Epidermal melanocyte (primary cell): ENCODE results near the gene HOXB3.

ENCODE experiments used
- DNase-seq: peaks from one replicate; pipeline ENCODE4 v3.0.0; 2011; ENCODE audit warnings: low spot score; ENCODE audit not compliant: insufficient read length

Gene HOXB3

GRCh38 chr17:48612854-48613691 is 23.0 kb upstream of the HOXB3 start:
- DNase-seq, result no peak

GRCh38 chr17:48612456-48612853 is 22.4 kb upstream of the HOXB3 start:
- DNase-seq, result no peak

DNA sequence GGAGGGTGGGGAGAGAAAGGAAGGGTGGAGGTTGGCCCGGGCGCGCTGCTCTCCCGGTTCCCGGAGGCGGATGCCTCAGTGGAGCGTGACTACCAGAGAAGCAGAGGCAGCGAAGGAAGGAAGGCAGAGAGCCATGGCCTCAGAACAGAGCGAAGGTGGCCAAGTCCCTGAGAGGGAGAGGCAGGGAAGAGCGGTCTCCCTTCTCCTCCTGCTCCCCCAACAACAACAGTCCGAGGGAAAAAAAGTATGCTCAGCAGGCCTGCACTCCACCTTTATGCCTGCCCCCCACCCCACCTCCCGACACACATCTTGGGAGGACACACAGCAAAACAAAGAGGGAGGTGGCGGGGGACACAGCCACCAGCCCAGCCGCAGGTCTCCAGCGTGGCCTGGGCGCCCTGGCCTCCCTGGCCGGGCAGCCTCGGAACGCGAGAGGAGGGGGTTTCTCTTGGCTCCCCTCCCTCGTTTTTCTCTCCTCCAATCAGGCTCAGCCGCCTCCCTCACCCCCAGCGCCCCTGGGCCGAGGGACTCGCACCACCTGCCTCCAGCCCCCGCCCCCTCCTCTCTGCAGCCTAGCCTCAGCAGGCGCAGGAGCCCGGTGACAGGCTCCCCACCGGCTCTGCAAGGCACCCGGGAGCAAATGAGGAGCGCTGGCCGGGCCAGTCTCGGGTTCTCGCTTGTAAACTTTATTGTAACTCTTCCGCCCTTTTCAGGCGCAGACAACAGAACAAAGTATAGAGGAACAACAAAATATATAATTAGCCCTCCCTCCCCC is 21.8 kb upstream of the HOXB3 start:
- no peak for DNase-seq

- DNase-seq, result no peak
These were observed 21.2 kb upstream of the HOXB3 start for GRCh38 chr17:48611213-48611612.

DNA sequence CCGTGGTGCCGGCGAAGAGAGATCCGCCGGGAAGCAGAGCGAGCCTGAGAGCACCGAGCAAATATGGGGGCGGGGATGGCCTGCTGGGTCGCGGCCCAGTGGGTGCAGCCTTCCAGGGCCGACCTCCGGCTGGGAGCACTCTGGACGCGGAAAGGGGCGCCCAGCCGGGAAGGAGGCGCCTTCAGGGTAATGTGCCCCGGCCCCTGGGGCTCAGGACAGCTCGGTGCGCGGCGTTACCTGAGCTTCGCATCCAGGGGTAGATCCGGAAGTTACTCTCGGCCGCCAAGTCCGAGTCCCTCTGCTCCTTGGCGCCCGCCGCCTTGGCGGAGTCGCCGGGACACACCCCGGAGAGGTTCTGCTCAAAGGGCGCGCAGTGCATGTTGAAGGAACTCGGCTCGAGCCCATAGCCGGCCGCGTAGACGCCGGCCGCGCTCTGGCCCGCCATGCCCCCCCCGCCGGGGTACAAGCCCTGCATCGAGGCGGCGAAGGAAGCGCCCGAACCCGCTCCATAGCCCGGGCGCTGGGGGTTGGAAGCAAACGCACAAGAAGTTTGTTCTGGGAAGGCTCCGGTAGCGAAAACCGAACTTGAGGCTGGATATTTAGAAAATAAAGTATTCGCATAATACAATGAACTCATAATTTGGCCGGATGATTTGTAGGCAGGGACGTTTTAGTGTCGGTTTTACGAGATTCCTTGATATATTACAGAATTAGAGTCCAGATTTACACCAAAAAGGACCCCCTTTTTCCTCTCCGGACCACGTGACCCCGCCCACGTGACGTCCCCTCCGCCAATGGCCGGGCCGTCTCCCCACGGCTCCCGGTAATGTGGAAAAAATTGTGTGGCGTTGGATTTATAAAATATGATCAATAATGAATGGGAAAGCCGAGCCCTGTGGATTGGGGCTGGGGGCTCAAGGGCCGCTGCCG is 20.5 kb upstream of the HOXB3 start, which contains the start of gene HOXB7:
HOXB7 (minus strand) TSS at position 736 of the 930 bp plus-strand sequence; CDS start at position 637, 99 bp downstream.
- DNase-seq, result no peak

- no peak for DNase-seq
These were observed 19.8 kb upstream of the HOXB3 start for GRCh38 chr17:48609759-48610281.

GRCh38 chr17:48609033-48609432 is 19.0 kb upstream of the HOXB3 start:
- no peak for DNase-seq

GRCh38 chr17:48608494-48608834 is 18.4 kb upstream of the HOXB3 start:
- no peak for DNase-seq

DNA sequence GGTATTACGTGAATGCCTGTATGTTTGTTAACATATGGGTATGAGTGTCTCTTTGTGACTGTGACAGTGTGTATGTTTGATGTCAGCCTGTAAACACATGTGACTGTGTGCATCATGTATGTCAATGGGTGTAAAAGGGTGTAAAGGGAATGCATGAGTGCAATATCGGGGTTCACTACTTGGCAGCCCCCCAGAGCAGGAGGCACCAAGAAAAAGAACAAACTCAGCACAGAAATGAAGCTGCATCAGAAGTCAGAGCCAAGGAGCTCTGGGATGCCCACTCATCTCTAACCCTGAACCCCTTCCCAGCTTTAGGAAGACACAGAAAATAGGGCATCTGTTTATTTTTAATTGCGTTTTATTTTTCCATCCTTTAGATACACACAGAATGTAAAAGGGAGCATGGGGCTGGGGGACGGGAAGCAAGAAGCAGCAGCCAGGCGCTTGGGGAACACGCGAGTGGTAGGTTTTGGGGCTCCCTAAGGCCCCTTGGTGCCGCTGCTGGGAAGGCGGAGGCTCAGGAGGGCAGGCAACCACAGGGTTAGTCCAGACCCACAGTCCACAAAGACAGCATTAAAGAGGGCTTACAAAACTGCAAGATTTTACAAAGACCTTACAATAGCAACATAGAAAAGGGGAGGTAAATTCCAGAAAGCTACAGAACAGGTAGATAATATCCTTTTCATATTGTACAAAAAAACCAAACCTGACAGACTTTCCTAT is 17.0 kb upstream of the HOXB3 start:
- DNase-seq, result no peak

DNA sequence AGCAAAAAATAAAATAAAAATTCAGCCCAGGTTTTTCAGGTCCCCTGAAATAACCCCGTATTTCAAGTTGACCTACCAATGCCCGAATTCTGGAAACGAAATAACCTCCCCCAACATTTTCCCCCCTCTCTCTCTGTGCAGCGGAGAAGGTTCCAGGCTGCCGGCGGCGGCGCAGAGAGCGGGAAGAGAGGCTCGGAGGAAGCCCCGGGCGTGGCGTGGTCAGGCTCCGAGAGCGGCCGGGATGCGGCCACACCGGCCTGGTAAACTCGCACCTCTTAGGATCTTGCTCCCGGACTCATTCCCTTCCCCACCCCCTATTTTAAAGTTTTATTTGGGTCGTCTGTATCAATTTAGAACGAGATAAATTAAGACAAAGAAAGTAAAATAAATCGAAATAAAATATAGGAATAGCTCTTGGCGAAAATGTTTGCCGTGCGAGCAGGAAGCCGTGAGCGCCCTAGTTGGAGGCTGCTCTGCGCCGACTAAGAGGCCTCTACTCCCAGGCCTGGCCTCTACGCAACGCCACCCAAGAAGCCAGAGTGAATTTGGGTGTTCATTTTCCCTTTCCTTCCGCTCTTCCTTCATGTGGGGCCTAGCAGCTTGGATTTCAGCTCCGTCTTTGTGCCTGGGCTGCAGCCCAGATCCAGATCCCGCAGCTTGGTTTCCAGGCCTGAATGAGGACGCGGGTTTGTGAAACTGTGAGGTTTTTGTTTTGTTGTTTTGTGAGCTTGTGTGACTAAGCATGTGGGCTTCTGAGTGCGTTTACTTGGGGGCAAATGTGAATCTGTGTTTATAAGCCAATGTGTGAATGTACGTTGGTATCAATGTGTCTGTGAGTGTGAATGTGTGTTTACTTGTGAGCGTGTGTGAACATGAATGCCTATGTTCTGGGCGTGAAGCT is 16.2 kb upstream of the HOXB3 start:
- DNase-seq, result no peak

GRCh38 chr17:48605409-48605919 is 15.4 kb upstream of the HOXB3 start:
- DNase-seq, result no peak

DNA sequence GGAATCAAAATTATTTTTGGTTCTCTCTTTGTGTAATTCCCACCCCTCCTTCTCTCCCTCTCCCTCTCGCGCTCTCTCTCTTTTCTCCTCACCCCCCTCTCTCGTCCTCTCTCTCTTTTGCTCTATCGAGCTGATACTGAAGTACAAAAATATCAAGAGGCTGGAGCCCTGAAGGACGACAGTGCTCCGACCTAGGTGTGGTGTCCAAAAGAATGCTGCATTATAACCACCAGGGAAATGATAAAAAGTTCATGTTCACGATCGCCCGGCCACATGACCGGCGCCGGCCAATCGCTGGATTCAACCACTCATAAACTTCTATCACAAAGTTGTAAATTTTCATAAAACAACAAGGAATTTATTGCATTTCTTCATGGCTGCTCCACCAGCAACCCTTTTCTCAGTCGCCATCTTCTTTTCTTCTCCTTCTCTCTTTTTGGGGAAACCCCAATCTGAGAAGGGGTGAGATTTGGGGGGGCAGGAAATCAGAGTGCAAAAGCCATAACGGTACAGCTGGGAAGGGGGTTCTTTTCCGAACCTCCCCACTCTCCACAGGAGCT is 14.8 kb upstream of the HOXB3 start, which contains the start of gene HOXB6:
HOXB6 (minus strand) TSS at position 217 of the 560 bp plus-strand sequence. CDS start 6,836 bp downstream, outside the sequence.
- DNase-seq, result no peak

DNA sequence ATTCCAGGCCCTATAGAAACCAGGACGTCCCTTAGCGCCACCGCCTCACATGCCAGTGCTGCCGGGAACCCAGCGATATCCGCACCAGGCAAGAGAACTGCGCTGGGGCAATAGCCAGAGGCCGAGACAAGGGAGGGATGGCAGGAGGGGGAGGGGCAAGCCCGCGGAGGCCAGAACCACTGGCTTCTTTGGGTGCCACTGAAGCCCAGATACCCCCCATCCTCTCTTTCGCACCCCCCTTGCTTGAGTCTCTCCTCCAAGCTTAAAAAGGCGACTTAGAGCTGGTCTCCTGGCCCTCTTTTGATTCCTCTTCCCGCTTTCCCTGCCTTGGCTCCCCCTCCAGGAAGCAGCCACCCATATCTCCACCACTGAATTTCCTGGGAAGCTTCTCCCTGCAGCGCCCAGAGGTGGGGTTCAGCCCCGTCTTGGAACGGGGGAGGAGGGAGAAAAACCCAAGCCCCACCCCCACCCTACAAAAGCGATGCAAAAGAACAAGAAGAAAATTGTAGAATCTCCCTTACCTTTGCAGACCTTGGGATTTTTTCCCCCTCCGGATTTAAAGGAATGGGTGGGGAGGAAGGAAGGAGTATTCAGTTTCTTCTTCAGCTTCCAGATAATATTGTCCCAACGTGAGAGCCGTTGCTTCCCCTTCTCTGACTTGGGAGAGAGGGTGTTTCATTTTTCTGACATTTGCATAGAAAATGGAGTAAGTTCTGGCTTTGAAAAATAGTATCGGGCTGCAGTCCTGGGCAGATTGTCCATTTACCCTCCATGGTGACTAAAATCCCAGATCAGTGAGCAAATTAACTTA is 14.1 kb upstream of the HOXB3 start:
- no peak for DNase-seq

GRCh38 chr17:48601539-48602425 is 11.7 kb upstream of the HOXB3 start:
- no peak for DNase-seq

GRCh38 chr17:48601207-48601538 is 11.1 kb upstream of the HOXB3 start:
- DNase-seq, result no peak

- DNase-seq, result no peak
These were observed 10.4 kb upstream of the HOXB3 start for GRCh38 chr17:48600244-48601098.
